Measurements from ENCODE around the gene SELENOM.

Gene SELENOM

DNA sequence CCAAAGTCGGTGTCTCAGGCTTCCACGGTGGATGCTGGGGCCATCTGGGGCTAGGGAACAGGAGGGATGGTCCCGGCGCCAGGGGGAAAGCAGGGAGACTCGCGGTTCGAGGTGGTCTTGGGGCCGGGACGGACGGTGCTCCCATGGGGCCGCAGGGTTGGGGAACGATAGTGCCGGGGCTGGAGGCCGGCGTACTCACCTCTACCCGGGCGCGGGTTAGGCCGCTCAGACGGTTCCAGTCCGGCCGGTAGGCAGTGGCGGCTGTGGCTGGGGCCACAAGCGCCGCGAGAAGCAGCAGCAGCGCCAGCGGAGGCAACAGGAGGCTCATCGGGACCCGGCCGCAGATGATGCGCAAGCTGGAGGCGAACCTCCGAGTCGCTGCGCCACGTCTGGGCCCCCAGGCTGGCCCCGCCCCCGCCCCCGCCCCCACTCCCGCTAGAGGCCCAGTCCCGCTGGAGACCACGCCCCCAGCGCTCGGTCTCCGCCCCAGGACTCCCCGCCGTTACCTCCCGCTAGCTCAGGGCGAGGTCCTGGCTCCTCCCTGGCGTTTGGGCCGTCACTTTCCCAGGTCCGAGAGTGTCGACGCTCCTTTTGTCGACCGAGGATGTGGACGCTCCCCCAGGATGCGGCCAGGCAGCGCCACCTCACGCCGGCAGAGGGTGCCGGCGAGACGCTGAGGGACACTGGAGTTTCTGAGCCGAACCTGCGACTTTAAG lies at the start of gene SELENOM:
TSS of gene SELENOM (minus strand) at position 391 of the 716 bp plus-strand sequence. CDS start at position 328, 63 bp downstream.
- peak; percentile 88 for DNase-seq

GRCh38 chr22:31155422-31155821 lies 48.1 kb upstream of the SELENOM start:
- DNase-seq: no peak

DNA sequence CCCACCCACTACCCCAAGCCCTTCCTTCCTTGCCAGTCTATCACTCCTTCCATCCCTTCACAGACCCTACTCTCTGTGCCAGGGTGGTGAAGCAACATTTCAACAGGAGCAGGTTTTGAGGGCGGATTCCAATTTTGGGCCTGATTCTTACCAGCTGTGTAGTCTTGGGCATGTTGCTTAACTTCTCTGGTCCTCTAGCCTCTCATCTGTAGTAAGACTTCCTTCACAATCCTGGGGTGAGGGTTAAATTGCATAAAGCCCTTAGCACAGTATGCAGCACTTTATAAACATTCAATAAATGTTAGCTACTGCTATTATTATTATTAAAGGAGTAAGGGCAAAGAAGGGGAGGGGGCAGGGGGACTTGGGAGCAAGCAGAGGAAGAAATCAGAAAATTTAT lies 47.6 kb upstream of the SELENOM start:
- DNase-seq: no peak

DNA sequence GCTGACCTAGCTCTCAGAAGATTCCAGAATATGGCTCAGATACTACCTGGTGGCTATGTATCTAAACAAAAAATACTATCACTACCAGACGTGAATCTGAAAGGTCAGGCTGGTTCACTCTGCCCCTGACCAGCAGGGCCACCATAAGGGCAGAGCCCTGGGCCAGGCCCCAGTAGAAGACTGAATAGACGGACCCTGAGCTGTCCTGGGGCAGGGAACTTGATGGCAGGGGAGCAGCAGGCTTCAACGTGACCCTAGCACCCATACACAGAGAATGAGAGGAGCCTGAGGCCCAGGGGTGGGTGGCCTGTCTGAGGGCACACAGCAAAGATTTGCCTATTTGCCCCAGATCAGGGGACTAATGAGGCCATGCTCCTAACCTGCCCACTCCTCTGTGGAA lies 46.0 kb upstream of the SELENOM start:
- no peak for DNase-seq

- no peak for DNase-seq
Observed at GRCh38 chr22:31151872-31152271, 44.5 kb upstream of the SELENOM start.

GRCh38 chr22:31150615-31151014 lies 43.2 kb upstream of the SELENOM start:
- DNase-seq: no peak

- peak; percentile 51 for DNase-seq
Observed at GRCh38 chr22:31148953-31149627, 41.7 kb upstream of the SELENOM start.

DNA sequence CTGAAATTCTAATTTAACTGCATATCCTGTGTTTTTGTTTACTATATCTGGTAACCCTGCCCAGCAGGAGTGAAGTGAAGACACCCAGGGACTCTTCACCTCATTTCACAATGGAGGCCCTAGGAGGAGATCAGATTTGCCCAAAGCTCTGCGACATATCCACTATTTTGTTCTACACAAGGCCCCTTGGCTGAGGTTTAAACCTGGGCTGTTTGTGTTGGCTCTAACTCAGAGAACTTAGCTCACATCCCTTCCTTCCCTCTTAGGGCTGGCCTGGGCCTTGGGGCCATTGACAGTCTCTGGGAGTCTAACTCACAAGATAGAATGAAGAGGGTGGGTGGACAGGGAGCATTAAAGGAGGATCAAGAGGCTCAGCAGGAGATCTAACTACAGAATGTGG lies 41.1 kb upstream of the SELENOM start:
- no peak for DNase-seq

- DNase-seq: no peak
Observed at GRCh38 chr22:31144223-31144622, 36.9 kb upstream of the SELENOM start.

DNA sequence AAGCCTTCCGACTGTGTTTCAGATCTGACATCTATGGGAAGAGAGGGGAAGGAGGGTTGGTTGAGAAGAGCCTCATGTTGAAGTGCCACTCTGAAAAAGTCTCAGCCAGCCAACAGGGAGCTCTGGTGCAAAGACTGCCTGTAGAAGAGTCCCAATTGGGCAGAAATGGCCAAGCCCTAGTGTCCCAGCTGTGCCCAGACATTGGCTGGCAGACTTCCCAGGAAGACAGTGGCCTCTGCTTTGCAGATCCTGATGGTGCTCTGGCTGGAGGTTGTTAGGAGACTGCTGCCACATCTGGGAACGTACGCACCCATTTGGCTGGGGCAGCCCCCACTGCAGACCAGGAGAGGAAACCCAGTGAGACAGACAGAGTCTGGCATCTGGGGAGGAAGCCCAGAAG lies 36.2 kb upstream of the SELENOM start:
- no peak for DNase-seq

- DNase-seq: no peak
Observed at GRCh38 chr22:31143038-31143437, 35.7 kb upstream of the SELENOM start.

DNA sequence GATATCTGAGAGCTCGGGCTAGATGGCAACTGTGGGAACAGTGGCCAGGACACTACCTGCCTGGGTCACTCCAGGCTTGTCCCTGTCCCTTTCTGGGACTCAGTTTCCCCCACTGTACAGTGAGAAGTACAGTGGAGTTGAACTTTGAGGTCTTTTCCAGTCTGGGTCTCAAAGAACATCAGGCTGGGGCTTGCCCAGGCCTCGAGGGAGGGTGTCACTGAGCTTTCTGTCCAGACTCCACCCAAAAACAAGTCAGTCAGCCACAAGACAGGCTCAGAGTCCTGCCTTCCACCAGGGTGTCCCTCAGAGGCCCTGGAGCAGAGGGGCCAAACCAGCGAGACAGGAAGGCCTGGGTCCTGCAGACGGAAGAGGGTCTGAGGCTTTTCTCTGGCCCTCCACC lies 34.9 kb upstream of the SELENOM start:
- DNase-seq: no peak

DNA sequence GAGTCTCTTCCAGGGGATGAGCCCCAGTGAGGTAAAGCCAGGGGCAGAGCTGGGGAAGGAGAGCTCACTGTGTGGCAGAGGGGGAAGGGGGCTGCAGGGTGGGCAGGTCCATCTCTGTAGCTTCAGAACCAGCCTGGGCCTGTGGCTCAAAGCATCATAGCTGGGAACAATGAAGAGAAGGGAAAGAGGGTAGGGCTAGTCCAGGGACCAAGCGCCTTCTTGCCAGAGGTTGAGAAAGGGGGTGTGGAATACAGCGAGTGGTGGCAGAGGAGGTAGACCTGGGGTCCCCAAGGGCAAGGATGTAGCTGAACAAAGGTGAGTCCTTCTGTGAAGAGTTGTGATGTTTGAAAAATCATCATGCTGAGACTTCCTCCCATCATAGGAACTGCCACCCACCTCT lies 34.2 kb upstream of the SELENOM start:
- DNase-seq: no peak

- DNase-seq: no peak
Observed at GRCh38 chr22:31140746-31141145, 33.4 kb upstream of the SELENOM start.

DNA sequence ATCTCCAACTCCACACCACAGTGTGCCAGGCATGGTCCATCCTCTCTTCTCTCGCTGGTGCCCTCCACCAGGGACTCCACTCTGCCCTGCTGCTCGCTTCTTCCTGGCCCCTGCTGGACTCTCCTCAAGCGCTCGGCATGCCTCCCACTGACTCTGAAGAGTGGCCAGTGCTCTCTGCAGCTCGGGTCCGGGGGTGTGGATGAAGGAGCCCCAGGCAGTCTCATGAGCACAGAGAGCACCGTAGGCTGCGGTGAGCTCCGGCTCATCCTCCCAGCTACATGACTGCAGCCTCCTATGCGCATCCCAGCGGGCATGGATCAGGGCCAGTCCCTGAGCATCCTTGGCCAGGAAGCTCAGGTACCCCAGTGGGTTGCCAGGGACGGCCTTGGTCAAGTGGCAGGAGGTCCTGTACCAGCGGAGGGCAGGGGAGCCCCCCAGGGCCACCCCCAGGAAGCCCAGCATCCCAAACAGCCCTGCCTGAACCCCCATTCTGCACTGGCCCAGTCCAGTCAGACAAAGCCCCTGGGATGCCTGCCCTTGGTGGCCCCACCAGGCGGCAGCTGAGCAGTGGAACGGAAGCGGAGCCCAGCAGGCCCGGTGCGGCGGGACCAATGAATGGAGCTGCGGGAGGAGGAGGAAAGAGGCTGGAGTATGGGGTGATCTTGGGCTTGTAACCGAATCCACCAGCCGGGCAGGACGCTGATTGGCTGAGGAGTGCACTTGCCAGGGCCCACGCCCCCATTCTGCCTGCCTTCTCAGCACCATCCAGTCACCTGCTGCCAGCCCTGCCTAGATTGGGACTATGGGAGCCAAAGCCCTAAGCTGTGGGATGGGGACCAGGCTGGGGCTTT lies 32.7 kb upstream of the SELENOM start, which contains the start of gene PLA2G3:
TSS of gene PLA2G3 (minus strand) at position 643 of the 851 bp plus-strand sequence. CDS start at position 489, 154 bp downstream.
- no peak for DNase-seq

DNA sequence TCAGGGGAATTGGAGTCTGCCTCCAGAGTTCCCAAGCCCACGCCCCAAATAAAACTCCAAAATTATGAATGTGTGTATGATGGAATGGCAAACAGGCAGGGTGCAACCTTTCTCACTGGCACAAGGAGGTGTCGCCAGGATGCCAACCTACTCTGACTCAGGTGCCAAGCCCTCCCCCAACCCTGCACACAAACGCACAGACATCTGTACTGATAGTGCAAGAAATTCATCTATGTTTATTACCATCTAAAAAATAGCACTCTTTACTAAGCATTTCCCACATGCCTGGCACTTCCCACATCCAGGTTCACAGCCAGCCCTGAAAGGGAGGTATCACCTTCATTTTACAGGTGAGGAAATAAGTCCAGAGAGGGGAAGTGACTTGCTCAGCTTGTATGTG lies 31.7 kb upstream of the SELENOM start:
- no peak for DNase-seq

GRCh38 chr22:31138126-31138525 lies 30.8 kb upstream of the SELENOM start:
- DNase-seq: no peak

DNA sequence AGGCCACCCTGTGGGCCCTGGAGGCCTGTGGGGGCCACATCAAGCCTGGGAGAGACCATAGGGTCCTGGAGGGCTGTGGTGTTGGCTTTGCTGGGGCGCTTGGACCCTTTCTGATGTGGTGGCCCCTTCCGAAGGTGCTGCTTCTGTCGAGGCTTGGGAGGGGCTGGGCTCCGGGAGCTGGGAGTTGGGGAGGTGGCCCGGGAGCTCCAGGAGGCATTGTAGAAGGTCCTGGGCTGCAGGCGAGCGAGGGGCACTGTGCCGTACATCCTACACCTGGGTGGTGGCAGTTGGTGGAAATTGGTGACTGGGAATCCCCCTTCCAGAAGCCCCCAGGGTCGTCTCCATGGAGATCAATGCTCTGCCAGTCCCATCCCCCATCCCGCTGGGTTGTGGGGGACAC lies 30.4 kb upstream of the SELENOM start:
- no peak for DNase-seq

GRCh38 chr22:31136711-31137110 lies 29.3 kb upstream of the SELENOM start:
- no peak for DNase-seq

DNA sequence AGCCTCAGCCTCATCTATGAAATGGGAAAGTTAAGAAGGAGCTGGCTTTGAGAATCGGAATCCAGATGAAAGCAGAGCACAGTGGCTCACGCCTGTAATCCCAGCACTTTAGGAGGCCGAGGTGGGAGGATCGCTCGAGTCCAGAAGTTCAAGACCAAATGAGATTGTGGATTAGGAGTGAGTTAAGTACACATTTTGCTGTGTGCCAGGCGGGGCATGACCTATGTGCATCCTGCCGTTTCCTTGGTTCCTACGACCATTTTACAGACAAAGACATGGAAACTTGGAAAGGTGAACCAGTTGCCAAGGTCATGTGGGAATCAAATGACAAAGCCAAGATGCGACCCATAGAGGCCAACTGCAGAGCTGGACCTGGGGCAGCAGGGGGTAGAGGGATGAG lies 28.8 kb upstream of the SELENOM start:
- no peak for DNase-seq

- no peak for DNase-seq
Observed at GRCh38 chr22:31135706-31136105, 28.3 kb upstream of the SELENOM start.

GRCh38 chr22:31134688-31135087 lies 27.3 kb upstream of the SELENOM start:
- DNase-seq: no peak

DNA sequence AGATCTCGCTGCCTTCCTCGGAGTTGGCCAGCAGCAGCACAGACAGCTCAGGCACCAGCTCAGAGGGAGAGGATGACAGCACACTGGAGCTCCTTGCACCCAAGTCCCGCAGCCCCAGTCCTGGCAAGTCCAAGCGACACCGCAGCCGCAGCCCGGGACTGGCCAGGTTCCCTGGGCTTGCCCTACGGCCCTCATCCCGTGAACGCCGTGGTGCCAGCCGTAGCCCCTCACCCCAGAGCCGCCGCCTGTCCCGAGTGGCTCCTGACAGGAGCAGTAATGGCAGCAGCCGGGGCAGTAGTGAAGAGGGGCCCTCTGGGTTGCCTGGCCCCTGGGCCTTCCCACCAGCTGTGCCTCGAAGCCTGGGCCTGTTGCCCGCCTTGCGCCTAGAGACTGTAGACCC lies 26.5 kb upstream of the SELENOM start:
- DNase-seq: no peak

DNA sequence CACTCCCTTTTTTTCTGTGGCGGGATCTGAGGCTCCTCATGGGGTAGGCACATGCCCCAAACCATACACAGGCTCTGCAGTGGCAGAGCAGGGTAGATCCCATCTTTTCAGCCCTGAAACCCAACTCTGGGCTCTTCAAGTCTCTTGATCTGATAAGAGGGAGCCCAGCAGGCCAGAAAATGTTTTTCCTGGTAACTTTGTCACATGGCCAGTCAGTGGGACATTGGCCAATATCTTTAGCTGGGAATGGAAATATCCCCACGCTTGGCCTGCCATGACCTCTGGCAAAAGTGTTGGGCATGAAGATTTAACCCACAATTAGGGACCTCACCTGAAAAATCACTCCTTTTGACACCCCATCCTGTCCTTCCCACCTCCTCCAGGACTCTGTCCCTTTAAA lies 23.5 kb upstream of the SELENOM start:
- no peak for DNase-seq
